GM12878 (cell line): ENCODE measurements around the gene MPIG6B. TPM values are rescaled to one million over a fixed set of nuclear protein-coding genes. Genes with fewer than 3 reads are reported as not detected.
A peak's percentile ranks its signal among the peaks of the same experiment; 100 is the strongest.

Source experiments
- BACH1 ChIP-seq: fragments of 450-650 bp; IDR thresholded peaks from 2 replicates; pipeline ENCODE4 v1.6.1; 2017; ENCODE audit warnings: mild to moderate bottlenecking, borderline replicate concordance
- BCL11A ChIP-seq: IDR thresholded peaks from 2 replicates; pipeline ENCODE4 v1.6.1; 2011; ENCODE audit warnings: low read depth, low read length
- BHLHE40 ChIP-seq, 2 experiments: fragments of 450-650 bp in 1 of 2; IDR thresholded peaks; 2 replicates each; pipeline ENCODE4 v1.6.1; 2011 to 2017; ENCODE audit warnings: low read depth in 2 of 2, borderline replicate concordance in 1 of 2, improper control_type of control experiment in 1 of 2, low read length in 1 of 2, mild to moderate bottlenecking in 1 of 2
- CBX5 ChIP-seq: sonication (generic); IDR thresholded peaks from 2 replicates; pipeline ENCODE4 v1.6.1; 2016; ENCODE audit warnings: low read depth, moderate library complexity, mild to moderate bottlenecking, inconsistent platforms
- CHD1 ChIP-seq: IDR thresholded peaks from 2 replicates; pipeline ENCODE4 v1.6.1; 2012; ENCODE audit warnings: low read depth, low read length, improper control_type of control experiment
- ESRRA ChIP-seq: IDR thresholded peaks from 2 replicates; pipeline ENCODE4 v1.6.1; 2012; ENCODE audit warnings: mild to moderate bottlenecking, low read length, improper control_type of control experiment
- IKZF1 ChIP-seq: fragments of 450-650 bp; conservative IDR thresholded peaks from 2 replicates; pipeline ENCODE4 v1.6.1; 2017; ENCODE audit warnings: antibody characterized with exemption, mild to moderate bottlenecking
- MTA2 ChIP-seq: fragments of 450-650 bp; IDR thresholded peaks from 2 replicates; pipeline ENCODE4 v1.6.1; 2016; ENCODE audit warnings: low read depth, mild to moderate bottlenecking, moderate library complexity
- MYB ChIP-seq: fragments of 150-350 bp; IDR thresholded peaks from 2 replicates; pipeline ENCODE4 v1.6.1; 2014; ENCODE audit warnings: mild to moderate bottlenecking, low read depth, low read length, borderline replicate concordance
- POLR2AphosphoS5 ChIP-seq: IDR thresholded peaks from 2 replicates; pipeline ENCODE4 v1.6.1; 2011; ENCODE audit warnings: mild to moderate bottlenecking, low read length, inconsistent platforms
- POU2F2 ChIP-seq: IDR thresholded peaks from 3 replicates; pipeline ENCODE4 v1.6.1; 2011; ENCODE audit warnings: low read depth, mild to moderate bottlenecking, low read length, borderline replicate concordance
- RB1 ChIP-seq: fragments of 450-650 bp; formaldehyde crosslinking; IDR thresholded peaks from 2 replicates; pipeline ENCODE4 v1.6.1; 2017; ENCODE audit warnings: mild to moderate bottlenecking, borderline replicate concordance
- SIN3A ChIP-seq: IDR thresholded peaks from 2 replicates; pipeline ENCODE4 v1.6.1; 2012; ENCODE audit warnings: low read depth, low read length, improper control_type of control experiment
- TAF1 ChIP-seq: IDR thresholded peaks from 2 replicates; pipeline ENCODE4 v1.6.1; 2011; ENCODE audit warnings: mild to moderate bottlenecking, low read depth, low read length, borderline replicate concordance
- WRNIP1 ChIP-seq: IDR thresholded peaks from 2 replicates; pipeline ENCODE4 v1.6.1; 2011; ENCODE audit warnings: low read depth, low read length, improper control_type of control experiment, borderline replicate concordance
- polyA plus RNA-seq, 11 experiments: library from polyadenylated mRNA; depleted of rRNA in 4 of 11; unstranded in 6 of 11; stranded (reverse) in 5 of 11; fragments of >200 nt; fragmentation: Nextera tagmentation in 4 of 11; fragmentation: Illumina TruSeq in 1 of 11; extraction: Ambion mirVana in 4 of 11; extraction: Trizol in 1 of 11; gene quantifications; 1 replicate in 1 of 11; 2 replicates in 10 of 11; pipeline versions ENCODE4 v1.2.1 to v1.2.3, GENCODE V29; 2011 to 2016; ENCODE audit warnings: inconsistent platforms in 2 of 11, missing spikeins in 2 of 11, low read depth in 1 of 11
- total RNA-seq, 4 experiments: library from RNA; depleted of rRNA in 3 of 4; stranded (reverse); fragments of >200 nt in 3 of 4; fragmentation: Illumina TruSeq in 1 of 4; extraction: Trizol in 1 of 4; gene quantifications; 2 replicates each; pipeline versions ENCODE4 v1.2.1 to v1.2.3, GENCODE V29; 2013 to 2021
- TF ChIP-seq, protein P1 (sequence below): fragments of 450-650 bp; IDR thresholded peaks from 2 replicates; pipeline ENCODE4 v1.6.1; 2016; ENCODE audit warnings: mild to moderate bottlenecking, moderate library complexity, borderline replicate concordance
- TF ChIP-seq, protein P2 (sequence below): fragments of 150-350 bp; IDR thresholded peaks from 2 replicates; pipeline ENCODE4 v1.6.1; 2014; ENCODE audit warnings: mild to moderate bottlenecking, low read depth, low read length
- TF ChIP-seq, protein P3 (sequence below): fragments of 450-650 bp; IDR thresholded peaks from 2 replicates; pipeline ENCODE4 v1.6.1; 2017; ENCODE audit warnings: mild to moderate bottlenecking, moderate library complexity
- TF ChIP-seq, protein P4 (sequence below): IDR thresholded peaks from 2 replicates; pipeline ENCODE4 v1.6.1; 2011; ENCODE audit warnings: low read depth, mild to moderate bottlenecking, low read length, moderate library complexity, borderline replicate concordance; ENCODE audit errors: extremely low read depth

MPIG6B gene
- total and polyA plus RNA-seq, 10 of the 15 experiments (the other 5 are each of a cell fraction or from before 2014, with no cell fraction given) = not detected

DNA sequence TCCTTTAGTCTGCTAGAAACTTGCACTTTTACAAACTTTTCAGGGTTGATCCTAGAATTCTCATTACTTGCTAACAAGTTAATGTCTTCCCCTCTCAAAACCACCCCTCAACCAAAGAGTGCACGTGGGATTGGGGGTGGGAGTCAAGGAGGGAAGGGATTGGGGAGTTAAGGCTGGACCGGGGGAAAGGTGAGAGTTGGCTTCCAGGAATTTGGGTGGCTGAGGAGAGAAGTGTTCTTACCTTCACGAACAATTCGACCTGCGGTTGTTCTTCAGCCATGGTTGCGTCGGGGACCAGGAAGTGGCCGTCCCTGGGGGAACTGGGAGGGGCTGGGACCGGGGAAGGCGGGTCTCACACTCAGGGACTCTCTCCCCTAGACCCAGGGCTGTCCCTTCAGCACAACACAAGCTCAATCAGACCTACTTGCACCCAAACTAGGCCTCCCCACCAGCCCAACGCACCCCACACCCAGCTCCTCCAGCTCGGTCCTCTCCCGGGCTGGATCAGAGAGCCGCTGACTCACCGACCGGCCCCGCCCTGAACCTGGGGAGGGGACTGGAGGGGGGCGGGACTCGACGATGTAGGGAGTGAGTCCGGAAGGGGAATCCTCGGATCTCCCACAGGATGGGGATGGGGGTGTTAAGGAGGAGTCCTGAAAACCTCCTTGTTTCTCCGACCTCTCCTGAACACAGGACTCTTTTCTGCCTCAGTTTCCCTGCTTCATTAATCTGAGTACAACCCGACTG lies 13.0 kb downstream of the MPIG6B start, which contains the start of gene CLIC1 (continued):
- TF ChIP-seq, protein P1, sequence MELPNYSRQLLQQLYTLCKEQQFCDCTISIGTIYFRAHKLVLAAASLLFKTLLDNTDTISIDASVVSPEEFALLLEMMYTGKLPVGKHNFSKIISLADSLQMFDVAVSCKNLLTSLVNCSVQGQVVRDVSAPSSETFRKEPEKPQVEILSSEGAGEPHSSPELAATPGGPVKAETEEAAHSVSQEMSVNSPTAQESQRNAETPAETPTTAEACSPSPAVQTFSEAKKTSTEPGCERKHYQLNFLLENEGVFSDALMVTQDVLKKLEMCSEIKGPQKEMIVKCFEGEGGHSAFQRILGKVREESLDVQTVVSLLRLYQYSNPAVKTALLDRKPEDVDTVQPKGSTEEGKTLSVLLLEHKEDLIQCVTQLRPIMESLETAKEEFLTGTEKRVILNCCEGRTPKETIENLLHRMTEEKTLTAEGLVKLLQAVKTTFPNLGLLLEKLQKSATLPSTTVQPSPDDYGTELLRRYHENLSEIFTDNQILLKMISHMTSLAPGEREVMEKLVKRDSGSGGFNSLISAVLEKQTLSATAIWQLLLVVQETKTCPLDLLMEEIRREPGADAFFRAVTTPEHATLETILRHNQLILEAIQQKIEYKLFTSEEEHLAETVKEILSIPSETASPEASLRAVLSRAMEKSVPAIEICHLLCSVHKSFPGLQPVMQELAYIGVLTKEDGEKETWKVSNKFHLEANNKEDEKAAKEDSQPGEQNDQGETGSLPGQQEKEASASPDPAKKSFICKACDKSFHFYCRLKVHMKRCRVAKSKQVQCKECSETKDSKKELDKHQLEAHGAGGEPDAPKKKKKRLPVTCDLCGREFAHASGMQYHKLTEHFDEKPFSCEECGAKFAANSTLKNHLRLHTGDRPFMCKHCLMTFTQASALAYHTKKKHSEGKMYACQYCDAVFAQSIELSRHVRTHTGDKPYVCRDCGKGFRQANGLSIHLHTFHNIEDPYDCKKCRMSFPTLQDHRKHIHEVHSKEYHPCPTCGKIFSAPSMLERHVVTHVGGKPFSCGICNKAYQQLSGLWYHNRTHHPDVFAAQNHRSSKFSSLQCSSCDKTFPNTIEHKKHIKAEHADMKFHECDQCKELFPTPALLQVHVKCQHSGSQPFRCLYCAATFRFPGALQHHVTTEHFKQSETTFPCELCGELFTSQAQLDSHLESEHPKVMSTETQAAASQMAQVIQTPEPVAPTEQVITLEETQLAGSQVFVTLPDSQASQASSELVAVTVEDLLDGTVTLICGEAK = peak; percentile 21; the same call in 1 of the 2 replicates
- TF ChIP-seq MYB = 0 out of 2 replicates have a peak, but pooled peaks have one; percentile 66
- TF ChIP-seq, protein P2, sequence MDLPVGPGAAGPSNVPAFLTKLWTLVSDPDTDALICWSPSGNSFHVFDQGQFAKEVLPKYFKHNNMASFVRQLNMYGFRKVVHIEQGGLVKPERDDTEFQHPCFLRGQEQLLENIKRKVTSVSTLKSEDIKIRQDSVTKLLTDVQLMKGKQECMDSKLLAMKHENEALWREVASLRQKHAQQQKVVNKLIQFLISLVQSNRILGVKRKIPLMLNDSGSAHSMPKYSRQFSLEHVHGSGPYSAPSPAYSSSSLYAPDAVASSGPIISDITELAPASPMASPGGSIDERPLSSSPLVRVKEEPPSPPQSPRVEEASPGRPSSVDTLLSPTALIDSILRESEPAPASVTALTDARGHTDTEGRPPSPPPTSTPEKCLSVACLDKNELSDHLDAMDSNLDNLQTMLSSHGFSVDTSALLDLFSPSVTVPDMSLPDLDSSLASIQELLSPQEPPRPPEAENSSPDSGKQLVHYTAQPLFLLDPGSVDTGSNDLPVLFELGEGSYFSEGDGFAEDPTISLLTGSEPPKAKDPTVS = no peak
- peak; percentile 86; the same call in 1 of the 2 replicates for TF ChIP-seq CHD1
- TF ChIP-seq ESRRA = no peak
- peak; percentile 73 for TF ChIP-seq IKZF1
- 0 out of 2 replicates have a peak, but pooled peaks have one; percentile 3 for TF ChIP-seq RB1
- 0 out of 2 replicates have a peak, but pooled peaks have one; percentile 35 for TF ChIP-seq BCL11A
- TF ChIP-seq SIN3A = peak; percentile 58; the same call in 1 of the 2 replicates
- no peak for TF ChIP-seq CBX5
- peak; percentile 82 for TF ChIP-seq POLR2AphosphoS5
- 0 out of 2 replicates have a peak, but pooled peaks have one; percentile 29 for TF ChIP-seq WRNIP1
- TF ChIP-seq, protein P3, sequence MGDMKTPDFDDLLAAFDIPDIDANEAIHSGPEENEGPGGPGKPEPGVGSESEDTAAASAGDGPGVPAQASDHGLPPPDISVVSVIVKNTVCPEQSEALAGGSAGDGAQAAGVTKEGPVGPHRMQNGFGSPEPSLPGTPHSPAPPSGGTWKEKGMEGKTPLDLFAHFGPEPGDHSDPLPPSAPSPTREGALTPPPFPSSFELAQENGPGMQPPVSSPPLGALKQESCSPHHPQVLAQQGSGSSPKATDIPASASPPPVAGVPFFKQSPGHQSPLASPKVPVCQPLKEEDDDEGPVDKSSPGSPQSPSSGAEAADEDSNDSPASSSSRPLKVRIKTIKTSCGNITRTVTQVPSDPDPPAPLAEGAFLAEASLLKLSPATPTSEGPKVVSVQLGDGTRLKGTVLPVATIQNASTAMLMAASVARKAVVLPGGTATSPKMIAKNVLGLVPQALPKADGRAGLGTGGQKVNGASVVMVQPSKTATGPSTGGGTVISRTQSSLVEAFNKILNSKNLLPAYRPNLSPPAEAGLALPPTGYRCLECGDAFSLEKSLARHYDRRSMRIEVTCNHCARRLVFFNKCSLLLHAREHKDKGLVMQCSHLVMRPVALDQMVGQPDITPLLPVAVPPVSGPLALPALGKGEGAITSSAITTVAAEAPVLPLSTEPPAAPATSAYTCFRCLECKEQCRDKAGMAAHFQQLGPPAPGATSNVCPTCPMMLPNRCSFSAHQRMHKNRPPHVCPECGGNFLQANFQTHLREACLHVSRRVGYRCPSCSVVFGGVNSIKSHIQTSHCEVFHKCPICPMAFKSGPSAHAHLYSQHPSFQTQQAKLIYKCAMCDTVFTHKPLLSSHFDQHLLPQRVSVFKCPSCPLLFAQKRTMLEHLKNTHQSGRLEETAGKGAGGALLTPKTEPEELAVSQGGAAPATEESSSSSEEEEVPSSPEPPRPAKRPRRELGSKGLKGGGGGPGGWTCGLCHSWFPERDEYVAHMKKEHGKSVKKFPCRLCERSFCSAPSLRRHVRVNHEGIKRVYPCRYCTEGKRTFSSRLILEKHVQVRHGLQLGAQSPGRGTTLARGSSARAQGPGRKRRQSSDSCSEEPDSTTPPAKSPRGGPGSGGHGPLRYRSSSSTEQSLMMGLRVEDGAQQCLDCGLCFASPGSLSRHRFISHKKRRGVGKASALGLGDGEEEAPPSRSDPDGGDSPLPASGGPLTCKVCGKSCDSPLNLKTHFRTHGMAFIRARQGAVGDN = peak; percentile 70
- TF ChIP-seq MTA2 = peak; percentile 23; the same call in 1 of the 2 replicates
- no peak for TF ChIP-seq BHLHE40 (IDR thresholded peaks at IDR 0.05; ENCODE audit: borderline replicate concordance in 1 of 2, low read depth in 2 of 2, low read length in 1 of 2)
- TF ChIP-seq TAF1 = peak; percentile 84; the same call in 1 of the 2 replicates
- peak; percentile 63; the same call in 1 of the 3 replicates for TF ChIP-seq POU2F2
- TF ChIP-seq BACH1 = peak; percentile 76; the same call in 1 of the 2 replicates
- TF ChIP-seq, protein P4, sequence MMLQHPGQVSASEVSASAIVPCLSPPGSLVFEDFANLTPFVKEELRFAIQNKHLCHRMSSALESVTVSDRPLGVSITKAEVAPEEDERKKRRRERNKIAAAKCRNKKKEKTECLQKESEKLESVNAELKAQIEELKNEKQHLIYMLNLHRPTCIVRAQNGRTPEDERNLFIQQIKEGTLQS = no peak
